ENCODE data around the gene NEUROG3.

Gene NEUROG3

DNA sequence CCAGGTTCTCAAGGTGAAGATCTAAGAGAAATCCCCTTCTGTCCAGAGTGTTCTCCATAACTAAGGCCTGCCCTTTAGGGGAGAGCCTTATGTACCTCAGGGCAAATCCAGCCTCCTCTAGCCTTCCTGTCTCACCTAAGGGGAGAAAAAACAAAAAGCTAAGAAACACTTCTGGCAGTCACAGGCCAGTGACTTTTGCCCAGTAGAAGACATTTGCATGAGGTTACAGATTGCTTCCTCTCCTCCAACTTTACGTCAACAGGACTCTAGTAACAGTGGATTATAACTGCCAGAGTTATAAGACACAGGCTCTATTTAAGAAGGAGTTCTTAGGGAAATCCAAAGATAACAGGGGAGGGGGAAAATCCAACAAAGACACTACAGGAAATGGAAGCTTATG is 40.9 kb upstream of the NEUROG3 start:
- Histone ChIP-seq H3K4me3 (replicated peaks; ENCODE audit: low read depth, low read length) (no peak overlapping the region), H3K27me3 (replicated peaks; ENCODE audit: control insufficient read depth, insufficient read depth, low read length) (no peaks in the 10 kb centered on the region), H3K36me3 (ENCODE audit: control insufficient read depth, insufficient read depth, low read length) (no peaks in the 10 kb centered on the region)
- no peak for DNase-seq (ENCODE audit: extremely low read depth, insufficient read length)
- TF ChIP-seq, protein P1, sequence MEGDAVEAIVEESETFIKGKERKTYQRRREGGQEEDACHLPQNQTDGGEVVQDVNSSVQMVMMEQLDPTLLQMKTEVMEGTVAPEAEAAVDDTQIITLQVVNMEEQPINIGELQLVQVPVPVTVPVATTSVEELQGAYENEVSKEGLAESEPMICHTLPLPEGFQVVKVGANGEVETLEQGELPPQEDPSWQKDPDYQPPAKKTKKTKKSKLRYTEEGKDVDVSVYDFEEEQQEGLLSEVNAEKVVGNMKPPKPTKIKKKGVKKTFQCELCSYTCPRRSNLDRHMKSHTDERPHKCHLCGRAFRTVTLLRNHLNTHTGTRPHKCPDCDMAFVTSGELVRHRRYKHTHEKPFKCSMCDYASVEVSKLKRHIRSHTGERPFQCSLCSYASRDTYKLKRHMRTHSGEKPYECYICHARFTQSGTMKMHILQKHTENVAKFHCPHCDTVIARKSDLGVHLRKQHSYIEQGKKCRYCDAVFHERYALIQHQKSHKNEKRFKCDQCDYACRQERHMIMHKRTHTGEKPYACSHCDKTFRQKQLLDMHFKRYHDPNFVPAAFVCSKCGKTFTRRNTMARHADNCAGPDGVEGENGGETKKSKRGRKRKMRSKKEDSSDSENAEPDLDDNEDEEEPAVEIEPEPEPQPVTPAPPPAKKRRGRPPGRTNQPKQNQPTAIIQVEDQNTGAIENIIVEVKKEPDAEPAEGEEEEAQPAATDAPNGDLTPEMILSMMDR (IDR thresholded peaks at IDR 0.05; ENCODE audit: insufficient read depth, low read length, poor library complexity, severe bottlenecking) = no peak

DNA sequence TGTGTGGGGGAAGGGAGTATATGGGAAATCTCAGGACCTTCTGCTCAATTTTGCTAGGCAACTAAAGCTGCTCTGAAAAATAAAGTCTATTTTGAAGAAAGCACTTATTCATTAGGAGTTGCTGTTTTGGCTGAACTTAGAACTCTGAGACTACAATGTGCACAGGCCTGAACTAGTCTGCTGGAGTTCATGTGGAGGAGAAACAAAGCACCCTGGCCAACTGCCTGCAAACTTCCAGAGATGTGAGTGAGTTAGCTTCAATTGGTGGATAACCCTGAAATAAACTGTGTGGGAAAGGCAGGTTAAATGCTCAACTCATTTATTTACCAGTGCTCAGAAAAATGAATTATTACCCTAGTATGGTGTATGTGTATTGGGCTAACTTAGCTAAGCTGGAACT is 39.5 kb upstream of the NEUROG3 start:
- H3K36me3 ChIP-seq (ENCODE audit: control insufficient read depth, insufficient read depth, low read length) = no peaks in the 10 kb centered on the region
- H3K27me3 ChIP-seq (replicated peaks; ENCODE audit: control insufficient read depth, insufficient read depth, low read length) = no peaks in the 10 kb centered on the region
- TF ChIP-seq, protein P1 (IDR thresholded peaks at IDR 0.05; ENCODE audit: insufficient read depth, low read length, poor library complexity, severe bottlenecking) = no peak
- no peak for DNase-seq (ENCODE audit: extremely low read depth, insufficient read length)
- no peak overlapping the region for H3K4me3 ChIP-seq (replicated peaks; ENCODE audit: low read depth, low read length)

DNA sequence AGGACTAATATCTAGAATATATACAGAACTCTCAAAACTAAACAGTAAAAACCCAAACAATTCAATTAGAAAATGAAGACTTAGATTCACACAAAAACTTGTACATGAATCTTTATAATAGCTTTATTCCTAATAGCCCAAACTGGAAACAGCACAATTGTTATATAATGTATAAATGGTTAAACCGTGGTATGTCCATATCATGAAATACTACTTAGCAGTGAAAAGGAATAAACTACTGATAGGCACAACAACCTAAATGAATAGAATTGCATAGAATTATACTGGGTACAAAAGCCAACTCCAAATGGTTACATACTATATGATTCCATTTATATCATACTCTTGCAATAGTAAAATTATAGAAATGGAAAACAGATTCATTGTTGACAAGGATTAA is 35.9 kb upstream of the NEUROG3 start:
- TF ChIP-seq, protein P1 (IDR thresholded peaks at IDR 0.05; ENCODE audit: insufficient read depth, low read length, poor library complexity, severe bottlenecking) = no peak
- Histone ChIP-seq H3K27me3 (replicated peaks; ENCODE audit: control insufficient read depth, insufficient read depth, low read length) (no peaks in the 10 kb centered on the region), H3K4me3 (replicated peaks; ENCODE audit: low read depth, low read length) (no peak overlapping the region), H3K36me3 (ENCODE audit: control insufficient read depth, insufficient read depth, low read length) (no peaks in the 10 kb centered on the region)
- no peak for DNase-seq (ENCODE audit: extremely low read depth, insufficient read length)

DNA sequence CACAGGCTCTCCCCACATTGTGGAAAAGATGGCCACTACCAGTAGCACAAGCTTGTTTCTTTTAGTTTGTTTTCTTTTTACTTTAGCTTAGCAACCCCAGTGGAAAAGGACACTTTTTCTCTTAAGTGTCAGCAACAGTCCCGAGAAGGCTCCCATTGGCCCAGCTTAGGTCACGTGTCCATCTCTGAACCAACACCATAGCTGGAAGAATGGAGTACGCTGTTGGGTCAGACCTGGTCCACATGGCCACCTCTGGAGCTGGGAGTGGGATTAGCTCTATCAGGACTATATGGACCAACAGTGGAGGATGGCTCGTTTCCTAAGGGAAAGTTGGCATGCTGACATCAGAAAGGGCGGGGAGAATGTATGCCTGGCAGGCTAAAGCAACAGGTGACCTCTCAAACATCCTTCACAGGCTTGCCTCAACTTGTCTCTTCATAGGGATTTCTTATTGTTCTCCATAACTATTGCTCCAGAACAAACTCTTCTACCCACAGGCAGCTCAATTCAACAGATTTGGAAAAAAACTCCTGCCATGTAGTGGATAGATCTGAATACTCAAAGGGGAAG is 27.6 kb upstream of the NEUROG3 start:
- Histone ChIP-seq H3K36me3 (ENCODE audit: control insufficient read depth, insufficient read depth, low read length) (no peaks in the 10 kb centered on the region), H3K27me3 (replicated peaks; ENCODE audit: control insufficient read depth, insufficient read depth, low read length) (no peaks in the 10 kb centered on the region), H3K4me3 (replicated peaks; ENCODE audit: low read depth, low read length) (no peak overlapping the region)
- no peak for DNase-seq (ENCODE audit: extremely low read depth, insufficient read length)
- TF ChIP-seq, protein P1 (IDR thresholded peaks at IDR 0.05; ENCODE audit: insufficient read depth, low read length, poor library complexity, severe bottlenecking) = no peak

DNA sequence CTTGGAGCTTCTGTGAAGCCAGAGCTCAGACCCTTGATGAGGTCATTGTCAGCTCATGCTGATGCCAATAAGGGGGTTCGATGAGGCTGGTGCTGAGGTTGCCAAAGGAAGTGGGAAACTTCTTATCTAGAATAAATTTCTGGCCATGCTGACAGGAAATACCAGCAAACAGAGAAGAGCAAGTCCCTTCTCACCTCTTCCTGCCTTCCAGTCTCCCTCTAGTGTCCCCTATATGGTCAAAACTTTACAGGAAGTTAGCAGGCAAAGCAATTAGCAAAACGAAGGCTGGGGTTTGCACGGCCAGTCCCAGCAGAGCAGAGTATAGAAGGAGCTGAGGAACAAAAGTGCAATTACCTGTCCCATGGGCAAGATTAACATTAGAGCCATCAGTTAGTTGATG is 15.1 kb upstream of the NEUROG3 start:
- Histone ChIP-seq H3K4me3 (replicated peaks; ENCODE audit: low read depth, low read length) (no peak overlapping the region), H3K36me3 (ENCODE audit: control insufficient read depth, insufficient read depth, low read length) (no peaks in the 10 kb centered on the region), H3K27me3 (replicated peaks; ENCODE audit: control insufficient read depth, insufficient read depth, low read length) (no peaks in the 10 kb centered on the region)
- no peak for DNase-seq (ENCODE audit: extremely low read depth, insufficient read length)
- TF ChIP-seq, protein P1 (IDR thresholded peaks at IDR 0.05; ENCODE audit: insufficient read depth, low read length, poor library complexity, severe bottlenecking) = no peak

DNA sequence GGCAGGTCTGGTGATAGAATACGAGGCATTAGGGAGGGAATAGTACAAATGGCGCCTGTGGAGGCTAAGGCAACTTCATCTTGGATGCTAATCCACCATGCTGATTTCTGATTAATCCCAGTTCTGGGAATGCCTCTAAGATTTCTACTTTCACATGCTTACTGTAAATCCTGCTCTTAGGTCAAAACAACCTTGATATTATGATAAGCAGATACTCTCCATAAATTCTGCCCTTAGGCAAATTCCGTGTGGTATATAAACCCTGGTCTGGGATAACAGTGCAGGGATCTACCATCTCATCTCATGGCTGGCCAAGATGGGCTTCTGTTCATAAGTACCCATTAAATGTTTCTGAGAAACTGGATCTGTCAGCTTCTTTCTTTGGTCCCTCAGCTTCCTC is 11.4 kb upstream of the NEUROG3 start:
- no peaks in the 10 kb centered on the region for H3K36me3 ChIP-seq (ENCODE audit: control insufficient read depth, insufficient read depth, low read length)
- H3K27me3 ChIP-seq (replicated peaks; ENCODE audit: control insufficient read depth, insufficient read depth, low read length) = no peaks in the 10 kb centered on the region; the same call in 1 of the 2 replicates

More for the DNA sequence above, 11.4 kb upstream of the NEUROG3 start:
- no peak overlapping the region for H3K4me3 ChIP-seq (replicated peaks; ENCODE audit: low read depth, low read length)
- TF ChIP-seq, protein P1 (IDR thresholded peaks at IDR 0.05; ENCODE audit: insufficient read depth, low read length, poor library complexity, severe bottlenecking) = no peak
- no peak for DNase-seq (ENCODE audit: extremely low read depth, insufficient read length)

Measured in GM06990 (cell line).